Smooth muscle cell of the brain vasculature (primary cell): ENCODE results near the gene TULP4.
"Not testable (repeated sequence)": the region's sequence is repeated elsewhere in the genome, so short reads cannot be mapped to it uniquely, and the experiment has no call there.

Source experiments
- DNase-seq: peaks from one replicate; pipeline ENCODE4 v3.0.0-alpha.2; 2012; ENCODE audit warnings: low read depth, low spot score

TULP4 gene

GRCh38 chr6:158389193-158389919 is 77.1 kb downstream of the TULP4 start:
- DNase-seq, result no peak

GRCh38 chr6:158391276-158391675 is 79.0 kb downstream of the TULP4 start:
- no peak for DNase-seq

- not testable (repeated sequence) for DNase-seq
These were observed 79.7 kb downstream of the TULP4 start for GRCh38 chr6:158391977-158392376.

- no peak for DNase-seq
These were observed 83.9 kb downstream of the TULP4 start for GRCh38 chr6:158396136-158396535.

- no peak for DNase-seq
These were observed 85.3 kb downstream of the TULP4 start for GRCh38 chr6:158397578-158397977.

GRCh38 chr6:158398252-158399024 is 86.2 kb downstream of the TULP4 start:
- no peak for DNase-seq

GRCh38 chr6:158399040-158399700 is 86.9 kb downstream of the TULP4 start:
- no peak for DNase-seq

GRCh38 chr6:158402184-158402583 is 89.9 kb downstream of the TULP4 start:
- no peak for DNase-seq

- DNase-seq, result not testable (repeated sequence)
These were observed 93.1 kb downstream of the TULP4 start for GRCh38 chr6:158405321-158405831.

GRCh38 chr6:158405933-158406332 is 93.7 kb downstream of the TULP4 start:
- DNase-seq, result no peak

GRCh38 chr6:158406736-158407135 is 94.5 kb downstream of the TULP4 start:
- DNase-seq, result no peak

- DNase-seq, result no peak
These were observed 95.7 kb downstream of the TULP4 start for GRCh38 chr6:158408013-158408412.

- no peak for DNase-seq
These were observed 96.4 kb downstream of the TULP4 start for GRCh38 chr6:158408552-158409130.

GRCh38 chr6:158409451-158409850 is 97.2 kb downstream of the TULP4 start:
- DNase-seq, result no peak

- no peak for DNase-seq
These were observed 98.5 kb downstream of the TULP4 start for GRCh38 chr6:158410784-158411183.

- DNase-seq, result no peak
These were observed 99.7 kb downstream of the TULP4 start for GRCh38 chr6:158411998-158412397.

GRCh38 chr6:158413028-158413427 is 100.8 kb downstream of the TULP4 start:
- DNase-seq, result no peak

- DNase-seq, result no peak
These were observed 101.7 kb downstream of the TULP4 start for GRCh38 chr6:158413814-158414565.

- DNase-seq, result no peak
These were observed 102.6 kb downstream of the TULP4 start for GRCh38 chr6:158414851-158415262.

GRCh38 chr6:158415666-158416065 is 103.4 kb downstream of the TULP4 start:
- DNase-seq, result no peak
